IPS DF 6.9 (cell line): ENCODE data around the gene GOLGA8N.

Experiments used
- DNase-seq: peaks from one replicate; pipeline ENCODE4 v3.0.0-alpha.2; 2013; ENCODE audit warnings: low read depth, low spot score
- H3K27ac ChIP-seq: one replicate; pipeline ENCODE4 v1.5.1; 2013; ENCODE audit warnings: low read length, control low read depth
- H3K27me3 ChIP-seq: 2 replicates; pipeline ENCODE4 v1.6.1; 2013; ENCODE audit warnings: mild to moderate bottlenecking, low read length; ENCODE audit not compliant: control insufficient read depth, insufficient read depth
- H3K36me3 ChIP-seq: 2 replicates; pipeline ENCODE4 v1.6.1; 2013; ENCODE audit warnings: low read length; ENCODE audit not compliant: control insufficient read depth, insufficient read depth
- H3K4me1 ChIP-seq: 2 replicates; pipeline ENCODE4 v1.6.1; 2013; ENCODE audit warnings: low read length; ENCODE audit not compliant: control insufficient read depth, insufficient read depth
- H3K4me3 ChIP-seq: 2 replicates; pipeline ENCODE4 v1.5.1; 2013; ENCODE audit warnings: mild to moderate bottlenecking, low read length
- H3K9me3 ChIP-seq: 2 replicates; pipeline ENCODE4 v1.6.1; 2013; ENCODE audit warnings: low read length, inconsistent platforms; ENCODE audit not compliant: control insufficient read depth, insufficient read depth
- WGBS: extraction: QIAGEN DNeasy Blood & Tissue Kit; methylation state at CpG from one replicate; pipeline ENCODE4 v1.1.7; 2013; ENCODE audit warnings: mixed read lengths, missing lambda C conversion rate; ENCODE audit not compliant: insufficient read length, insufficient coverage; 5-methylcytosine and 5-hydroxymethylcytosine counted together

GOLGA8N gene

DNA sequence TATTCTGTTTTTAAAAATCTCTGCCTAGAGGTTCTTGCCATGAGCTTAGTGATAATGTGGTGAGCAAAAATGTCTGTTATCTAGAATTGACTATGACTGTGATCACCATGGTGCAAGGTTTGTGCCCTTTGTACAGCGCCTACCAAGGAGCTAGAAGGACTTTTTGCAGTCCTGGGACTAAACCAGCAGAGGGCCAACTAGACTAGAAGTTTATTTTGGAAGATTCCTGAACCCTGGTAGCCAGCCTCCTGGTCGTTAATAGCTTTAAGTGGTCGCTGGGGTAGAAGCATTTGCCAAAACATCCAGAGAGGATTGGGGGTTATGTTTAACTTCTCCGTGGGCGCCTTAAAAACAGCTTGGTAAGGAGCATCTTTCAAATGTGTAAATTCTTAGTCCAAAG lies 56.1 kb downstream of the GOLGA8N start:
- Histone ChIP-seq H3K4me3 (no peak overlapping the region), H3K27me3 (no peaks in the 10 kb centered on the region), H3K4me1 (peaks cover 4% of the 10 kb centered on the region; the same call in 1 of the 2 replicates), H3K36me3 (no peaks in the 10 kb centered on the region), H3K9me3 (no peaks in the 10 kb centered on the region), H3K27ac (no peak overlapping the region)
- DNase-seq: no peak
- no CpG with 5 or more reads among the region's 5 CpGs for WGBS

DNA sequence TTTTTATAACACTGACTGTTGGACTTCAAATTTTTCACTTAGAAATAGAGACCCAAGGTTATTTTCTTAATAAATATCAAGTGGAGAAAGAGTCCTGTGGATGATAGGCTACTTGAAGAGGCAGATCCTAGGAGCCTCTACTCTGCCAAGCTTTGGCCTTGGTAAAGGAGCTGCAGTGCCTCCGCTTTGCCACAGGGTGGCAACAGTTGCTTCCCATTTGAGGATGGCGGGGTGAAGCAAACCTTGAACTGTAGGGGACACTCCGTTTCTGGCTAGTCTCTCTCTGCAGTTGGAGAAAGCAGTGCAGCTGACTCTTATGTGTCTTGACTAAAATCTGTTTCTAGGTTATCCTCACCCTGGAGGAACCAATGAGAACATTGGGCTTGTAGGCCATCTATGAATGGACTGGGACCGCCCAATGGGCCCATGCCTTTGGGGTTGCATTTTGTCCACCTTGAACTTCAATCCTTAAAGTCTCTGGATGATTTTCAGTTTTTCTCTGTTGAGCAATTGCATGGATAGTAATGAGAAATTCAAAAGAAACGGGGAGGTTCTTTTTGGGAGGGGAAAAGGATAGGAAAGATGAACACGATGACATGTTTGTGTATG lies 58.1 kb downstream of the GOLGA8N start:
- H3K9me3 ChIP-seq: no peaks in the 10 kb centered on the region
- no peak overlapping the region for H3K27ac ChIP-seq
- no CpG with 5 or more reads among the region's 6 CpGs for WGBS
- H3K4me1 ChIP-seq: peaks cover 5% of the 10 kb centered on the region; the same call in 1 of the 2 replicates
- no peaks in the 10 kb centered on the region for H3K36me3 ChIP-seq
- no peaks in the 10 kb centered on the region for H3K27me3 ChIP-seq
- peak; percentile 67 for DNase-seq
- no peak overlapping the region for H3K4me3 ChIP-seq

- DNase-seq: no peak
- Histone ChIP-seq H3K27me3 (no peaks in the 10 kb centered on the region), H3K4me1 (peaks cover 5% of the 10 kb centered on the region; the same call in 1 of the 2 replicates), H3K4me3 (no peak overlapping the region), H3K27ac (no peak overlapping the region), H3K36me3 (no peaks in the 10 kb centered on the region), H3K9me3 (no peaks in the 10 kb centered on the region)
- 100% methylated on average over 1 of the region's 3 CpGs for WGBS
These were observed 58.9 kb downstream of the GOLGA8N start for GRCh38 chr15:32652178-32652577.

- DNase-seq: no peak
- Histone ChIP-seq H3K27me3 (no peaks in the 10 kb centered on the region), H3K27ac (no peak overlapping the region), H3K36me3 (no peaks in the 10 kb centered on the region), H3K4me3 (no peak overlapping the region), H3K9me3 (no peaks in the 10 kb centered on the region), H3K4me1 (peaks cover 5% of the 10 kb centered on the region; the same call in 1 of the 2 replicates)
- WGBS: no CpG with 5 or more reads among the region's 4 CpGs
These were observed 62.8 kb downstream of the GOLGA8N start for GRCh38 chr15:32656091-32656490.

DNA sequence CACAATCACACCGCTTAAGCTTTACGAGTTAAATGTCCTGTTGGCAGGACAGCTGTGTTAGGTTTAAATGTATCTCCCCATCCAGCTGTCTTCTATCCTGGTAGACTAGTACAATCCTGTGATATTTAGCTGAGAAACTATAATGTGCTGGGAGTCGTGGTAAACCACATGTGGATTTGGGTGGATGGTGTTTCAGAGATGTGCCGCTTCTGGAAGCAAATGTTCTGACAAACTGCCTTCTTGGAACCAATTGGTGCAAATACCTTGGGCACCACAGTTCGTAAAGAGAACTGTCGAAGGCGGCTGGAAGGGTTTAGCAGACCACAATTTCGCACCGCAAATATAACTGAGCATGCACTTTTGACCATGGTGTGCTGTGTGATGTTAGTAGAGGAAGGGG lies 63.2 kb downstream of the GOLGA8N start:
- Histone ChIP-seq H3K36me3 (no peaks in the 10 kb centered on the region), H3K9me3 (no peaks in the 10 kb centered on the region), H3K27me3 (no peaks in the 10 kb centered on the region), H3K27ac (no peak overlapping the region), H3K4me3 (no peak overlapping the region), H3K4me1 (peaks cover 5% of the 10 kb centered on the region; the same call in 1 of the 2 replicates)
- no CpG with 5 or more reads among the region's 9 CpGs for WGBS
- DNase-seq: no peak
